Measurements from ENCODE around the gene LTBP3.
"Not testable (repeated sequence)": the region's sequence is repeated elsewhere in the genome, so short reads cannot be mapped to it uniquely, and the experiment has no call there.

LTBP3 gene

GRCh38 chr11:65569164-65569972 lies 11.2 kb upstream of the LTBP3 start:
- no peaks in the 10 kb centered on the region for H3K27me3 Mint-ChIP-seq
- peak; percentile 35 for ATAC-seq
- peak overlapping the region; percentile 98 for H3K27ac Mint-ChIP-seq
- H3K9me3 Mint-ChIP-seq = no peaks in the 10 kb centered on the region
- peak overlapping the region; percentile 92 for H3K4me3 Mint-ChIP-seq
- peaks cover 76% of the 10 kb centered on the region for H3K4me1 Mint-ChIP-seq
- H3K36me3 Mint-ChIP-seq = peaks cover 9% of the 10 kb centered on the region

- H3K36me3 Mint-ChIP-seq = peaks cover 5% of the 10 kb centered on the region
- H3K4me1 Mint-ChIP-seq = peaks cover 54% of the 10 kb centered on the region
- no peak for ATAC-seq
- no peaks in the 10 kb centered on the region for H3K9me3 Mint-ChIP-seq
- no peak overlapping the region for H3K4me3 Mint-ChIP-seq
- peak overlapping the region; percentile 77 for H3K27ac Mint-ChIP-seq
- no peaks in the 10 kb centered on the region for H3K27me3 Mint-ChIP-seq
These were observed 7.7 kb upstream of the LTBP3 start for GRCh38 chr11:65565624-65566453.

- not testable (repeated sequence) for H3K4me3 Mint-ChIP-seq, H3K9me3 Mint-ChIP-seq, H3K36me3 Mint-ChIP-seq, ATAC-seq, H3K27me3 Mint-ChIP-seq
- H3K4me1 Mint-ChIP-seq = peaks cover 55% of the 10 kb centered on the region
- H3K27ac Mint-ChIP-seq = peak overlapping the region; percentile 77
These were observed 6.9 kb upstream of the LTBP3 start for GRCh38 chr11:65564879-65565559.

GRCh38 chr11:65563601-65564000 lies 5.4 kb upstream of the LTBP3 start:
- no peaks in the 10 kb centered on the region for H3K27me3 Mint-ChIP-seq
- H3K4me1 Mint-ChIP-seq = peaks cover 60% of the 10 kb centered on the region
- H3K9me3 Mint-ChIP-seq = no peaks in the 10 kb centered on the region
- H3K27ac Mint-ChIP-seq = peak overlapping the region; percentile 82
- ATAC-seq = no peak
- no peak overlapping the region for H3K4me3 Mint-ChIP-seq
- peaks cover 5% of the 10 kb centered on the region for H3K36me3 Mint-ChIP-seq

- Mint-ChIP-seq H3K36me3 (no peaks in the 10 kb centered on the region), H3K4me1 (peaks cover 52% of the 10 kb centered on the region), H3K27me3 (no peaks in the 10 kb centered on the region), H3K9me3 (no peaks in the 10 kb centered on the region), H3K4me3 (no peak overlapping the region), H3K27ac (peak overlapping the region; percentile 82)
- ATAC-seq = no peak
These were observed 4.6 kb upstream of the LTBP3 start for GRCh38 chr11:65562788-65563187.

GRCh38 chr11:65562020-65562419 lies 3.9 kb upstream of the LTBP3 start:
- Mint-ChIP-seq H3K27me3 (no peaks in the 10 kb centered on the region), H3K4me3 (no peak overlapping the region), H3K27ac (no peak overlapping the region), H3K36me3 (no peaks in the 10 kb centered on the region), H3K4me1 (peaks cover 55% of the 10 kb centered on the region), H3K9me3 (no peaks in the 10 kb centered on the region)
- no peak for ATAC-seq

GRCh38 chr11:65560555-65561418 lies 2.6 kb upstream of the LTBP3 start:
- H3K4me1 Mint-ChIP-seq = peaks cover 54% of the 10 kb centered on the region
- H3K36me3 Mint-ChIP-seq = no peaks in the 10 kb centered on the region
- no peaks in the 10 kb centered on the region for H3K9me3 Mint-ChIP-seq
- H3K4me3 Mint-ChIP-seq = no peak overlapping the region
- ATAC-seq = no peak
- peak overlapping the region; percentile 33 for H3K27ac Mint-ChIP-seq
- H3K27me3 Mint-ChIP-seq = no peaks in the 10 kb centered on the region

- Mint-ChIP-seq H3K4me1 (peaks cover 54% of the 10 kb centered on the region), H3K27ac (peak overlapping the region; percentile 33), H3K27me3 (no peaks in the 10 kb centered on the region), H3K36me3 (no peaks in the 10 kb centered on the region), H3K4me3 (no peak overlapping the region), H3K9me3 (no peaks in the 10 kb centered on the region)
- no peak for ATAC-seq
These were observed 1.9 kb upstream of the LTBP3 start for GRCh38 chr11:65559951-65560537.

GRCh38 chr11:65559535-65559934 lies 1.4 kb upstream of the LTBP3 start:
- Mint-ChIP-seq H3K27me3 (no peaks in the 10 kb centered on the region), H3K4me1 (peaks cover 59% of the 10 kb centered on the region), H3K4me3 (no peak overlapping the region), H3K9me3 (no peaks in the 10 kb centered on the region), H3K36me3 (no peaks in the 10 kb centered on the region), H3K27ac (peak overlapping the region; percentile 71)
- ATAC-seq = no peak

- H3K4me3 Mint-ChIP-seq = peak overlapping the region; percentile 79
- H3K9me3 Mint-ChIP-seq = no peaks in the 10 kb centered on the region
- H3K4me1 Mint-ChIP-seq = peaks cover 61% of the 10 kb centered on the region
- ATAC-seq = no peak
- no peaks in the 10 kb centered on the region for H3K36me3 Mint-ChIP-seq
- peak overlapping the region; percentile 71 for H3K27ac Mint-ChIP-seq
- H3K27me3 Mint-ChIP-seq = no peaks in the 10 kb centered on the region
These were observed 861 bp upstream of the LTBP3 start for GRCh38 chr11:65558930-65559509.

GRCh38 chr11:65557280-65558001 lies 718 bp downstream of the LTBP3 start:
- peaks cover 66% of the 10 kb centered on the region for H3K4me1 Mint-ChIP-seq

GRCh38 chr11:65556470-65557279 lies 1.5 kb downstream of the LTBP3 start:
- no peaks in the 10 kb centered on the region for H3K36me3 Mint-ChIP-seq
- H3K4me3 Mint-ChIP-seq = peak overlapping the region; percentile 56

More at GRCh38 chr11:65557280-65558001, 718 bp downstream of the LTBP3 start:
- Mint-ChIP-seq H3K27ac (peak overlapping the region; percentile 71), H3K36me3 (no peaks in the 10 kb centered on the region), H3K27me3 (no peaks in the 10 kb centered on the region), H3K4me3 (peak overlapping the region; percentile 56), H3K9me3 (no peaks in the 10 kb centered on the region)
- peak; percentile 6 for ATAC-seq

More at GRCh38 chr11:65556470-65557279, 1.5 kb downstream of the LTBP3 start:
- ATAC-seq = no peak
- no peaks in the 10 kb centered on the region for H3K9me3 Mint-ChIP-seq
- H3K4me1 Mint-ChIP-seq = peaks cover 68% of the 10 kb centered on the region
- H3K27me3 Mint-ChIP-seq = no peaks in the 10 kb centered on the region
- H3K27ac Mint-ChIP-seq = peak overlapping the region; percentile 71
